K562 (cell line): ENCODE data around the gene GHRL. TPM values are rescaled to one million over a fixed set of nuclear protein-coding genes. Genes with fewer than 3 reads are reported as not detected.

ENCODE experiments used
- CC2D1A ChIP-seq: fragments of 450-650 bp; IDR thresholded peaks from 2 replicates; pipeline ENCODE4 v1.6.1; 2017; ENCODE audit warnings: mild to moderate bottlenecking
- CEBPZ ChIP-seq: fragments of 150-350 bp; IDR thresholded peaks from 2 replicates; pipeline ENCODE4 v1.6.1; 2014; ENCODE audit warnings: low read depth, mild to moderate bottlenecking, low read length, borderline replicate concordance
- CHAMP1 ChIP-seq: fragments of 450-650 bp; IDR thresholded peaks from 2 replicates; pipeline ENCODE4 v1.6.1; 2016; ENCODE audit warnings: mild to moderate bottlenecking
- CTCF ChIP-seq, 3 experiments: IDR thresholded peaks in 2 of 3; conservative IDR thresholded peaks in 1 of 3; 2 replicates each; pipeline ENCODE4 v1.5.1; 2011 to 2012; ENCODE audit warnings: low read length in 3 of 3, mild to moderate bottlenecking in 3 of 3, control low read depth in 2 of 3, improper control_type of control experiment in 1 of 3, inconsistent platforms in 1 of 3, low read depth in 1 of 3, mixed read lengths in 1 of 3, moderate library complexity in 1 of 3; ENCODE audit not compliant: insufficient read depth in 2 of 3
- E2F1 ChIP-seq: sonication (generic); formaldehyde crosslinking; IDR thresholded peaks from 2 replicates; pipeline ENCODE4 v1.8.1; 2023; ENCODE audit warnings: mild to moderate bottlenecking, missing genetic modification reagents, moderate library complexity
- EGR1 ChIP-seq: fragments of 450-650 bp; conservative IDR thresholded peaks from 2 replicates; pipeline ENCODE4 v1.6.1; 2017; ENCODE audit warnings: mild to moderate bottlenecking
- HBP1 ChIP-seq: fragments of 450-650 bp; formaldehyde crosslinking; IDR thresholded peaks from 2 replicates; pipeline ENCODE4 v1.4.0; 2022; ENCODE audit warnings: missing genetic modification characterization
- SETDB1 ChIP-seq: IDR thresholded peaks from one replicate; pipeline ENCODE4 v1.6.1; 2012; ENCODE audit warnings: low read length, control low read depth, inconsistent platforms
- SMAD1 ChIP-seq: fragments of 150-350 bp; IDR thresholded peaks from 2 replicates; pipeline ENCODE4 v1.6.1; 2014; ENCODE audit warnings: low read length, low read depth; ENCODE audit not compliant: partially characterized antibody
- SMC3 ChIP-seq: conservative IDR thresholded peaks from 2 replicates; pipeline ENCODE4 v1.6.1; 2011; ENCODE audit warnings: low read depth, low read length, improper control_type of control experiment; ENCODE audit not compliant: insufficient read depth
- SREBF1 ChIP-seq: fragments of 150-350 bp; IDR thresholded peaks from 2 replicates; pipeline ENCODE4 v1.6.1; 2014; ENCODE audit warnings: antibody characterized with exemption, low read depth, low read length, borderline replicate concordance
- STAG1 ChIP-seq: sonication (generic); formaldehyde crosslinking; IDR thresholded peaks from 2 replicates; pipeline ENCODE4 v1.5.0; 2020; ENCODE audit warnings: missing genetic modification reagents, borderline replicate concordance
- ZC3H11A ChIP-seq: IDR thresholded peaks from 2 replicates; pipeline ENCODE4 v1.6.1; 2012; ENCODE audit warnings: low read depth, low read length, improper control_type of control experiment
- ZNF75A ChIP-seq: fragments of 450-650 bp; formaldehyde crosslinking; IDR thresholded peaks from 2 replicates; pipeline ENCODE4 v1.4.0; 2020; ENCODE audit warnings: mild to moderate bottlenecking
- polyA plus RNA-seq, 8 experiments: library from polyadenylated mRNA; depleted of rRNA in 4 of 8; stranded (reverse) in 5 of 8; unstranded in 3 of 8; fragments of >200 nt; fragmentation: Nextera tagmentation in 2 of 8; fragmentation: Illumina TruSeq in 1 of 8; extraction: Ambion mirVana in 2 of 8; extraction: Trizol in 1 of 8; gene quantifications; 2 replicates each; pipeline versions ENCODE4 v1.2.1 to v1.2.3, GENCODE V29; 2011 to 2014; ENCODE audit warnings: inconsistent platforms in 1 of 8, missing spikeins in 1 of 8
- total RNA-seq, 7 experiments: library from RNA; depleted of rRNA in 6 of 7; stranded (reverse); fragments of >200 nt in 6 of 7; fragmentation: Illumina TruSeq in 2 of 7; extraction: Trizol in 2 of 7; gene quantifications; 2 replicates each; pipeline versions ENCODE4 v1.2.1 to v1.2.3, GENCODE V29; 2011 to 2021; ENCODE audit warnings: low replicate concordance in 1 of 7

Gene GHRL
- total and polyA plus RNA-seq, 9 of the 15 experiments (the other 6 are each of a cell fraction or from before 2014, with no cell fraction given), result 0.08 to 0.29 (median 0.15) TPM; not detected in 5

- TF ChIP-seq CHAMP1 (no peak), CC2D1A (peak; percentile 47; the same call in 1 of the 2 replicates), SETDB1 (no peak), SMAD1 (no peak), CTCF (IDR thresholded peaks at IDR 0.05 in 2 of 3, conservative IDR thresholded peaks at IDR 0.05 in 1 of 3; ENCODE audit: insufficient read depth in 2 of 3, low read depth in 1 of 3, low read length in 3 of 3) (peak; percentile 70 to 77 (median 71); a peak in 5 of 6 replicates), SMC3 (peak; percentile 31; the same call in 1 of the 2 replicates), CEBPZ (no peak), E2F1 (CRISPR knock-in tag) (no peak), ZNF75A (CRISPR knock-in tag) (no peak), EGR1 (peak; percentile 74), STAG1 (peak; percentile 49; the same call in 1 of the 2 replicates), ZC3H11A (no peak), SREBF1 (no peak), HBP1 (CRISPR knock-in tag) (no peak)
Observed at GRCh38 chr3:10322352-10322710, 29.6 kb upstream of the GHRL start (continued).
